Stimulated activated CD4-positive, alpha-beta T cell treated with anti-CD3 and anti-CD28 coated beads, Interleukin-2, amount 100 ng/mL, for 48 hours (primary cell): ENCODE data around the gene SPACA6.

Experiments
- DNase-seq, 2 donors: peaks; one replicate each; pipeline ENCODE4 v3.0.0-alpha.2; 2020

Gene SPACA6

DNA sequence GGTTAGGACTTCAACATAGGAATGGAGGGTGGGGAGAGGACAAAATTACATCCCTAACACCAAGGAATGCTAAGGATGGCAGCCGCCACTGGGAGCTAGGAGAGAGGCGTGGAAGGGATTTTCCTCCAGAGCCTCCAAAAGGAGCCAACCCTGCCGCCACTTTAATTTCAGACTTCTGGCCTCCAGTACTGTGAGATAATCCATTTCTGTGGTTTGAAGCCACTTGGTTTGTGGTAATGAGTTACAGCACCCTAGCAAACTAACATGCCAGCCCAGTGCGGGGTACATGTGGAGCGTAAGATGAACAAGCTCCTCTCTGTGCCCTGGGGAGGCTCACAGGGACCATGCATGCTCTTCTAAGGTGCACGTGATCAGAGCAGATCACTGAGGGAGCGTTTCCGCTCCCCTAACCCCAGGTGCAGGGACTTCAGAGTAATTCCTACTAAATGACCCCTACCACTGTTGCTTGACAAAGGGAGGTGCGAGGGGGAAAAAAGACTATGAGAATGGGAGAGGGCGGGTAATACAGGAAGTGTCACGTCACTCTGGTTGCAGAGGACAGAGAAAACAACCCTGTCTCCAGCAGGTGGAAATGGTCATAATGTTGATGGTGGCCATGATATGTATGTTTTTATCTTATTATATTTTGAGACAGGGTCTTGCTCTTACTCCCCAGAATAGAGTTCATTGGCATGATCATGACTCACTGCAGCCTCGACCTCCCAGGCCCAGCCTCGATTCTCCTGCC lies 46.5 kb downstream of the SPACA6 start:
- DNase-seq: no peak

DNA sequence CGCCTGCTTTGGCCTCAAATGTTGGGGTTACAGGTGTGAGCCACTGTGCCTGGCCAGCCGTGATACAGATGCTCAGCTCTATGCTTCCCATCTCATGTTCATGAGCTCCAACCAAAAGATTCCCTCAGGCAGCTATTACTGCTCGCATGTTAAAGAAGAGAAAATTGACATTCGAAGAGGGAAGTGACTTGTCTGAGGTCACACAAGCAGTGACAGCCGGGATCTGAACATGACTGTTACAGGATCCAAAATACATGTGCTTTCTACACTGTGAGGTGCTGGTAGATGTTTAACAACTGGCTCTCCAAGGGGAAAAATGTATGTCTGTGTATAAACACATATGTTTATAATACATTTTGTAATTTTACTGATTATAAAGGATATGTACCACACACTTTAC lies 47.2 kb downstream of the SPACA6 start:
- DNase-seq: no peak

DNA sequence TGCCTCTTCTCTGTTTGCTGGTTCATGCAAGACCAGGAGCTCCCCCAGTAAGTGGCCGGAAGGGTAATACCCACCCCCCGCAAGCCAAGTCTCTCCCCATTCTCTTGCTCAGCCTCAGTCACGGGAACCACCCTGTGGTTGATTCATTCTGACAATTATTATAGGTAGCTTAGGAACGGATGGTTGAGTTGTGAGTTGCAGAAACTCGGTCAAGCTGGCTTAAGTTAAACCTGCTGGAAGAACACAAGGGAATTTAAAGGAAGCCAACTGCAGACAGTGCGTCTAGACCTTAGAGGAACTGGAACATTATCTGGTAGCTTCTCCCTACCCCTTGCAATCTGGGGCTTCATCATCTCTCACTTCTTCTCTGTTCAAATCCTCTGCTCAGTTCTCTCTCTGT lies 49.7 kb downstream of the SPACA6 start:
- no peak for DNase-seq

DNA sequence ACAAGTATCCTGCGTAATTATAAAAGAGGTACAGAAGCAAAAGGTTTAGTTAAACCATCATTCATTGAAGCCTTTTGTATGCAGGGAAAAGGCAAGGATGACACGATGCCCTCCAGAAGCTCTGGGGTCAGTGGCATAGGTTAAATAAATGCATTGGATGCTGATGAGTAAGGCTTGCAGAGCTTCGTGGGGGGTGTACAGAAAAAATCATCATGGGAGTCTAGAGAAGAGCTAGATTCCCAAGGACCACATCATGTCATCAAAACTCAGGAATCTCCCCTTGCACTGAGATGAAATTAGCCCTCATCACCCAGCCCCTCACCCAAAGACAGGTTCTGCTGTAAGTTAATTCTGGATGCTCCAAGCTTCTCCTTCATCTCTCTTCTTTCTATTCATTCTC lies 50.3 kb downstream of the SPACA6 start:
- DNase-seq: no peak

DNA sequence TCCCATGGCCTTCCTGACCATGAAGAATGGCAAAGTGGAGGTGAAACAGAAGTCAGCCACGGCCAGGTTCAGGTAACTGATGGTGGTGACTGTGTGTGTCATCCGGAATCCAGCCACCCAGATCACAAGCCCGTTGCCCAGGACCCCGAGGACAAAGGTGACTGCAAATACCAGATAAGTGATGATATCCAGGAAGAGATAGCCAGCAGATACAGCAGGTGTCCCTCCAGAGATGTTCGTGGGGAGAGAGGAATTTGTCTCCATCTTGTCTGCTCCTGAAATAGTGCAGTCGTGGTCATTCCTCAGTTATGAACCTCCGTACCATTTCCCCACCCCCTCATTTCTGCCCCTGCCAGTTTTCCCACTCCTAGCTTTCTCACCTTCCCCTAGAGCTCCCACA lies 53.6 kb downstream of the SPACA6 start:
- DNase-seq: no peak

DNA sequence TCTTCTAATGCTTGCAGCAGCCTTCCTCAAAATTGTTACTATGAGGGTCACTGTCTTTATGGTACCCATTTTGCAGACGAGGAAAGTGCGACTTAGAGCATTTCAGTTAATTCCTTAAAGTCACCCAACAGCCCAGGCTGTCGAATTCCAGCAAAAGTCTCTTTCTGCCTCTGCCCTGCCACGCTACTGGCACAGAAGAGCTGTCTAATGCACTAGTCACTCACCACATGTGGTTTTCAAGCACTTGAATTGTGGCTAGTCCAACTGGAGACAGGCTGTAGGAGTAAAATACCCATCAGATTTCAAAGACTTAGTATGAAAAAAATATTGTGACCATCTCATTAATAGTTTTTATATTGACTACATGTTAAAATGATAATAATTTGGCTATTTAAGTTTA lies 56.8 kb downstream of the SPACA6 start:
- DNase-seq: no peak

DNA sequence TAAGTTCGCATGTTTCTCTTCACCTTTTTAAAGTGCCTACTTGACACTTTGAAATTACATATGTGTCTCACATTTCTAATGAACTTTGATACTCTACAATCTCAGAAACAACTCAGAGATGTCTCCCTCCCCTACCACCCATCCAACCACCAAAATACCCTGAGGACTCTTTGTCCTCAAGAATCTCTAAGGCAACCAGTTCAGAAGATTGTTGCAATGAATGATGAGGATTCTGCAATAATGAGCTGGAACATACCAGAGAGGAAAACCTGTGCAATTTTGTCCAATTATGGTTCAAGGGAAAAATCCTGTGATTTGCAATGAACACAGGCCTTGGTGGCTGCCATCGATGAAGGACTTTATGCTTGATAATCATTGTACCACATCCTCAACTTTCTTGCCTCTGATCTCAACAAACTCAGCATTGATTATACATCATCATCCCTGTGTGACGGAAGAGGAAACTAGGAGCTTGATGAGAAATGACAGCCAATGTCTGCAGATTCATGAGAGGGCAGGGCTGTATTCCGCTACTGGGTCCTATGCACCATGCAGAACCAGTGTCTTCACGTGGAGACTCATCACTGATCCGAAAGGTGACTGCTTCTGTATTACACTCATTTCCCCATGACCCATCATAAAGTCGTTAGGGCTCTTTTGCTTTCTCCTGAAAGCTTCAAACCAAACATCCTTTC lies 57.4 kb downstream of the SPACA6 start:
- no peak for DNase-seq

DNA sequence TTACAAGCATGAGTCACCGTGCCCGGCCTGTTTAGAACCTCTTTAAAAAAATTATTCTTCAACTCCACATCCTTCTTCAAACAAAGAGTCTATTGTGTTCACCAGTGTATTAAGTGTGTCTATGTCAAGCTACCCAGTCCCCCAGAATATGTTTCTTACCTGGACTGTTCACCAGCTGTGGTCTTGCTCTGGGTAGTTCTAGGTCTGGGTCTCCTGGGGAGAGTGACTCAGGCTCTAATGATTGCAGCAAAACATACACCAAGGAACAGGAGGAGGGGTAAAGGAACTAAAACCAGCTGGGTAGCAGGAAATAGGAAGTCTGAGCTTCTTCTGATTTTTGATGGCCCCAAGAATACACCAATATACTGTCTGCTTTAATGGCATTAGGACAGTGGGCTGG lies 58.5 kb downstream of the SPACA6 start, which contains the start of gene FPR1:
FPR1 (minus strand) TSS at position 224 of the 400 bp plus-strand sequence. CDS start 4,884 bp downstream, outside the sequence.
- DNase-seq: no peak

DNA sequence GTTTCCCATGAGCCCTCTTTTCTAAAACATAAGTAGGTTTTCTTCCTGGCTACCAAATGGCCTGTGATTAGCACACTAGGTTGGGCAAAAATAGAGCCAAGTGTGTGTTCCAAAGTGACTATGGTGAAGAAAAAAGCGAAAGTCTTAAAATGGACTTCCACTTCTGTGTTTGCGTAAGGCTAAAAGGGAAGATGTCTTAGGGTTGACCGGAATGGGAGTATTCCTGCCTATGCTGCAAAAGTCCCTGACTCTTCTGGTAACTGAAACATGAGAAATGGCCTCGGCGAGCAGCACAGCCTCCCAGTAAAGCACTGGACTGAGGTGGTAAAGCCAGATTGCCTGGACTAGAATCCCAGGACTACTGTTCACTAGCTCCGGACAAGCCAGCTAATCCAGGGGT lies 61.0 kb downstream of the SPACA6 start:
- DNase-seq: no peak

DNA sequence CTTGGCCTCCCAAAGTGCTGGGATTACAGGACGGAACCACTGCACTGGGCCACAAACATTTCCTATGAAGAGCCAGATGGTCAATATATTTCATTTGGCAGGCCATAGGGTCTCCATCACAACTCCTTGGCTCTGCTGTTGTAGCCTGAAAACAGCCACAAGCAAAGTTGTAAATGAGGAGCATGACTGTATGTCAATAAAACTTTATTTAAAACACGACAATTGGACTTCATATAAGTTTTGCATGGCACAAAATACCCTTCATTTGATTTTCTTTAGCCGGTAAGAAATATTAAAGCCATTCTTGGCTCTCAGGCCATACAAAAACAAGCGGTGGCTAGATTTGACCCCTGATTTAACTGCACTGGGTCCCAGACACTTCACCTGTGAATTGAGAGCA lies 61.6 kb downstream of the SPACA6 start:
- no peak for DNase-seq
